Measurements from ENCODE around the gene MAP3K2. TPM values are rescaled to one million over a fixed set of nuclear protein-coding genes. Genes with fewer than 3 reads are reported as not detected.

Gene MAP3K2
- total and polyA plus RNA-seq, 8 donors: 24.3 to 84.9 (median 27.3) TPM

DNA sequence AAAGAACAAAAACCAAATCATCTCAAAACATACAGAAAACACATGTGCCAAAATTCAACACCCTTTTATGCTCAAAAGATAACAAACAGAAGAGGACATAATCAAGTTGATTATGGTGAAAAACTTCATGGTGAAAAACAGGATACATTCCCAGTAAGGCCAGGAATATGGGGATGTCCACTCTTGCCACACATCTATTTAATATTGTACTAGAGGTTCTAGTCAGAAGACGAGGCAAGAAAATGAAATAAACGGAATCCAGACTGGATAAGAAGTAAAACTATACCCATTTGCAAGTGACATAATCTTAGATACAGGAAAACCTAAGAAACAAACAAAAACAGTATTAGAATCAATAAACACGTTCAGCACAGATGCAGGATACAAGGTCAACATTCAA, 40.8 kb downstream of the MAP3K2 start:
- no peaks in the 10 kb centered on the region for H3K27me3 ChIP-seq
- peaks cover 0 to 1% of the 10 kb centered on the region in 2 donors for H3K36me3 ChIP-seq
- no peak overlapping the region for H3K4me3 ChIP-seq
- no peak overlapping the region for H3K27ac ChIP-seq
- no peak for ATAC-seq
- peaks cover 3 to 49% of the 10 kb centered on the region in 2 donors for H3K4me1 ChIP-seq
- TF ChIP-seq, protein P1, sequence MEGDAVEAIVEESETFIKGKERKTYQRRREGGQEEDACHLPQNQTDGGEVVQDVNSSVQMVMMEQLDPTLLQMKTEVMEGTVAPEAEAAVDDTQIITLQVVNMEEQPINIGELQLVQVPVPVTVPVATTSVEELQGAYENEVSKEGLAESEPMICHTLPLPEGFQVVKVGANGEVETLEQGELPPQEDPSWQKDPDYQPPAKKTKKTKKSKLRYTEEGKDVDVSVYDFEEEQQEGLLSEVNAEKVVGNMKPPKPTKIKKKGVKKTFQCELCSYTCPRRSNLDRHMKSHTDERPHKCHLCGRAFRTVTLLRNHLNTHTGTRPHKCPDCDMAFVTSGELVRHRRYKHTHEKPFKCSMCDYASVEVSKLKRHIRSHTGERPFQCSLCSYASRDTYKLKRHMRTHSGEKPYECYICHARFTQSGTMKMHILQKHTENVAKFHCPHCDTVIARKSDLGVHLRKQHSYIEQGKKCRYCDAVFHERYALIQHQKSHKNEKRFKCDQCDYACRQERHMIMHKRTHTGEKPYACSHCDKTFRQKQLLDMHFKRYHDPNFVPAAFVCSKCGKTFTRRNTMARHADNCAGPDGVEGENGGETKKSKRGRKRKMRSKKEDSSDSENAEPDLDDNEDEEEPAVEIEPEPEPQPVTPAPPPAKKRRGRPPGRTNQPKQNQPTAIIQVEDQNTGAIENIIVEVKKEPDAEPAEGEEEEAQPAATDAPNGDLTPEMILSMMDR (IDR thresholded peaks at IDR 0.05): no peak
- no peak for DNase-seq
- H3K9me3 ChIP-seq: no peaks in the 10 kb centered on the region
- intact Hi-C loops (cut with DNase I): no loop called here

DNA sequence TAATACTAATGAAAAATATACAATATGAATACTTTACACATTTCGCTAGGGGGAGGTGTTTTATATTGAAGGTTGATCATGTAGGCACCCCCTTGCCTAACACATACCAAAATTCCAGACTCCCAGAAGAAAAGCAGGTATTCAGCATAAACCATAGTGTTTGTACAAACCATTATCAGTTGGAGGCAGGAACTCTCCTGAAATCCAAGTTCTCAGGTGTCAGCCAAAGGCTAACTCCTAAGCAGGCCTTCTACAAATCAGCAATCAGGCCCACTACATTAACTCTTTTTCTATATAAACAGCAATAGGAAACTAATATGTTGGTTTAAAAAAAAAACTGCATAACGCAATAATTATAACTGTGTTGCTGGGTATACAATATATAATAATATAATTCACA, 44.5 kb downstream of the MAP3K2 start:
- H3K27me3 ChIP-seq: no peaks in the 10 kb centered on the region
- H3K9me3 ChIP-seq: no peaks in the 10 kb centered on the region
- intact Hi-C loops (cut with DNase I): no loop called here
- no peak for ATAC-seq
- peaks cover under 1 to 18% of the 10 kb centered on the region in 2 donors for H3K4me1 ChIP-seq
- H3K27ac ChIP-seq: no peak overlapping the region
- H3K36me3 ChIP-seq: peaks cover 0 to 18% of the 10 kb centered on the region in 2 donors
- TF ChIP-seq, protein P1 (IDR thresholded peaks at IDR 0.05): no peak
- no peak for DNase-seq
- H3K4me3 ChIP-seq: no peak overlapping the region

DNA sequence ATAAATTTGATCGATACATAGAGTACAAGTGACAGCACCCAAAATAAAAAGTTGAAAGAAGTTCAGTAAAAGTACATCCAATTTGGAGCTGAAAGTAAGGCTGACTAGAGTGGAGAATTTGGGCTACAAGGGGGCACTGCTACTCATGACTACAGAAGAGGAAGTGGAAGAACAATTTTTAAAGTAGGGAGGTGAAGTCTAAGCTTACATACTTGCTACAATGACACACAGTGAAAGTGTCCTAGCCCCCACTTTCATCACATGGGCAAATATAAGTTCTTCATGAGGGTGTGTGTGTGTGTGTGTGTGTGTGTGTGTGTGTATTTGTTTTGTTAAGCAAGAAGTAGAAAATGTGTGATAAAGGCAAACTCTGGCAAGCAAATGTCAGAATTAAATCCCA, 45.7 kb downstream of the MAP3K2 start:
- intact Hi-C loops (cut with DNase I): no loop called here
- peaks cover 0 to 29% of the 10 kb centered on the region in 2 donors for H3K36me3 ChIP-seq
- no peak overlapping the region for H3K27ac ChIP-seq
- peaks cover 0 to 6% of the 10 kb centered on the region in 2 donors for H3K4me1 ChIP-seq
- TF ChIP-seq, protein P1 (IDR thresholded peaks at IDR 0.05): no peak
- DNase-seq (no peak), ATAC-seq (no peak)
- H3K4me3 ChIP-seq: no peak overlapping the region
- no peaks in the 10 kb centered on the region for H3K9me3 ChIP-seq
- no peaks in the 10 kb centered on the region for H3K27me3 ChIP-seq

DNA sequence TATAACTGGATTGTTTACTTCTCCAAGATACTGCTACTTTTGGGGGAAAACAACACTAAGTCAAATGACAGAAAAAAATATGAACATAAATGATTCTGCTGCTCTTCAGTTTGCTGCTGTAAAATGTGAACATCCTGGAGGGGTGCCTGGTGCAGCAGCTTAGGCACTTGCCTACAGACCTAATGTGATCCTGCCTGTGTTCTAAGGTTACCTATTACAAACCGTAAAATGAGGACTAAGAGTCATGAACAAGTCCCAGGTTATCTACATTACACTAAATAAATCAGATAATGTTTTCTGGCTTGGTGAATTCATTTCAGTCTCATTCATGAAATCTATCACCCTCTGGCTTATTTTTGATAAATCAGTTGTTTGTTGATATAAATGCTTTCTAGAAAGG, 55.4 kb downstream of the MAP3K2 start:
- TF ChIP-seq, protein P1 (IDR thresholded peaks at IDR 0.05): no peak
- DNase-seq: no peak
- intact Hi-C loops (cut with DNase I): no loop called here
- no peak overlapping the region for H3K27ac ChIP-seq
- H3K4me3 ChIP-seq: no peak overlapping the region
- no peaks in the 10 kb centered on the region for H3K27me3 ChIP-seq
- ATAC-seq: no peak
- peaks cover 0 to 80% of the 10 kb centered on the region in 2 donors for H3K36me3 ChIP-seq
- no peaks in the 10 kb centered on the region for H3K9me3 ChIP-seq
- H3K4me1 ChIP-seq: no peaks in the 10 kb centered on the region

DNA sequence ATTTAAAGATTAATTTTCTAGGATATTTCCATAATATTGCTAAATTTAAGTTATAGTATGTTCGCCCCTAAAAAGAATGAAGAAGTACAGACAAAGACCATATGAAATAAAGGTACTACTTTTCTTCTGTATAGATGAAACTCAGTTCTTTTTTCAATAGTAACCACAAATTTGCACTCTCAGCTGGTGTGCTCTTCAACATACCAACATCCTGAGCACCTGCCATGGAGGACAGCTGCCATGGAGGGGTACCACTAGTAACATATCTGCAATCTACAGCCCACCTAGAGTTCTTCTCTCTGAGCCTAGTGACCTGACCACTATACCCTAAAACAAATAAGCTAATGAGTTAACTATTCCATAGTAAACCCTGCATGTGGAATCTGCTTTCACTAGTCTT, 57.0 kb downstream of the MAP3K2 start:
- DNase-seq (no peak), ATAC-seq (no peak)
- Histone ChIP-seq H3K36me3 (peaks cover 0 to 79% of the 10 kb centered on the region in 2 donors), H3K27me3 (no peaks in the 10 kb centered on the region), H3K9me3 (no peaks in the 10 kb centered on the region), H3K27ac (no peak overlapping the region), H3K4me1 (no peaks in the 10 kb centered on the region), H3K4me3 (no peak overlapping the region)
- intact Hi-C loops (cut with DNase I): no loop called here
- TF ChIP-seq, protein P1 (IDR thresholded peaks at IDR 0.05): no peak

Measured in left lung (tissue), 10 donors.